ENCODE results near the gene NUAK1. TPM values are rescaled to one million over a fixed set of nuclear protein-coding genes. Genes with fewer than 3 reads are reported as not detected.
"Not testable (repeated sequence)": the region's sequence is repeated elsewhere in the genome, so short reads cannot be mapped to it uniquely, and the experiment has no call there.

The NUAK1 gene
- total RNA-seq, 1 donor from 2014 or later, result not detected

DNA sequence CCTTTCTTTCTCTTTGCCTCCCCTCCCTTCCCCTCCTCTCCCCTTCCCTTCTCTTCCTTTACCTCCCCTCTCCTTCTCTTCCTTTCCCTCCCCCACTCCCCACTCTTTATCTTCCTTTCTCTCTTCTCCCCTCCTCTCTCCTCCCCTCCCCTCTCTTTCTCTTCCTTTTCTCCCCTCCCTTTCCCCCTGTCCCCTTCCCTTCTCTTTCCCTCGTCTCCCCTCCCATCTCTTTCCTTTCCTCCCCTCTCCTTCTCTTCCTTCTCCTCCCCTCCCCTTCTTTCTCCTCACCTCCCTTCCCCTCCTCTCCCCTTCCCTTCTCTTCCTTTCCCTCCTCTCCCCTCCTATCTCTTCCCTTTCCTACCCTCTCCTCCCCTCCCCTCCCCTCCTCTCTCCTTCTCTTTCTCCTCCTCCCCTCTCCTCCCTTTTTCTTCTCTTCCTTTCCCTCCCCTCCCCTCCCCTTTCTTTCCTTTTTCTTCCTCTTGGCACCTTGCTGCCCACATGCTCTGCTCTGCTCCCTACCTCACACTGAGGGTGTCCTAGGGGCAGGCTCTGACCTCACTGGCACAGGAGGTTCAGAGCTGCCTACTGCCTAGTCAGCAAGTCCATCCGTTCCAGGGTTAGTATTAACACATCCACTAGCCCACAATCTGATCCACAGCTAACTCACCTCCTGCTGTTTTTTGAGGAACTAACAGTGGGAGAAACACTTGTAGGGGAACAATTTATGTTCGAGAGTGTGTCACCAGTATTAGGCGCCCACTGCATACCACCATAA lies 101.0 kb downstream of the NUAK1 start:
- intact Hi-C loops (cut with micrococcal nuclease), result no loop called here

- intact Hi-C loops (cut with micrococcal nuclease), result no loop called here
Observed at GRCh38 chr12:106035421-106035820, 103.3 kb downstream of the NUAK1 start.

DNA sequence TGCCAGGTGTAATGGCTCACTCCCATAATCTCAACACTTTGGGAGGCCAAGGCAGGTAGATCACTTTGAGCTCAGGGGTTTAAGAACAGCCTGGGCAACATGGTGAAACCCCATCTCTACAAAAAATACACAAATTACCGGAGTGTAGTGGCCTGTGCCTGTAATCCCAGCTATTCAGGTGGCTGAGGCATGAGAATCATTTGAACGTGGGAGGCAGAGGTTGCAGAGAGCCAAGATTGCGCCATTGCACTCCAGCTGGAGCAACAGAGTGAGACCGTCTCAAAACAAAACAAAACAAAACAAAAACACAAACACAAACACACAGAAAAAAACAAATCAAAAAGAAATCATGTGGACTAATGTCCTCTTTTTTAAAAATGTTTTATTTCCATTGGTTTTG lies 104.4 kb downstream of the NUAK1 start:
- intact Hi-C loops (cut with micrococcal nuclease), result no loop called here

- intact Hi-C loops (cut with micrococcal nuclease), result no loop called here
Observed at GRCh38 chr12:106033161-106033675, 105.5 kb downstream of the NUAK1 start.

DNA sequence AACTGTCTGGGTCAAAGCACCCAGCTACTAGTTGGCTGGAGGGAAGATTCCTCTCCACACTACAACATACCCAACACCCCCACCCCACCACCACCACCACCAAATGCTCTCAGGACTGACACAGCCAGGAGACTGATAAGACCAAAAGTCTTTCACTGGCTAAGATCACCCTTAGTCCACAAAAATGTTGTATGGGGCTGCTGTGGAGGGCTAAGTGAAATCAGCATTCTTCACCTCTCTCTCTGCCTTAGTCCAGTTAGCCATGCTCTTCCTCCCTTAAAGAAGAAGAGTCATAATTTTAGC lies 106.2 kb downstream of the NUAK1 start:
- intact Hi-C loops (cut with micrococcal nuclease), result no loop called here

DNA sequence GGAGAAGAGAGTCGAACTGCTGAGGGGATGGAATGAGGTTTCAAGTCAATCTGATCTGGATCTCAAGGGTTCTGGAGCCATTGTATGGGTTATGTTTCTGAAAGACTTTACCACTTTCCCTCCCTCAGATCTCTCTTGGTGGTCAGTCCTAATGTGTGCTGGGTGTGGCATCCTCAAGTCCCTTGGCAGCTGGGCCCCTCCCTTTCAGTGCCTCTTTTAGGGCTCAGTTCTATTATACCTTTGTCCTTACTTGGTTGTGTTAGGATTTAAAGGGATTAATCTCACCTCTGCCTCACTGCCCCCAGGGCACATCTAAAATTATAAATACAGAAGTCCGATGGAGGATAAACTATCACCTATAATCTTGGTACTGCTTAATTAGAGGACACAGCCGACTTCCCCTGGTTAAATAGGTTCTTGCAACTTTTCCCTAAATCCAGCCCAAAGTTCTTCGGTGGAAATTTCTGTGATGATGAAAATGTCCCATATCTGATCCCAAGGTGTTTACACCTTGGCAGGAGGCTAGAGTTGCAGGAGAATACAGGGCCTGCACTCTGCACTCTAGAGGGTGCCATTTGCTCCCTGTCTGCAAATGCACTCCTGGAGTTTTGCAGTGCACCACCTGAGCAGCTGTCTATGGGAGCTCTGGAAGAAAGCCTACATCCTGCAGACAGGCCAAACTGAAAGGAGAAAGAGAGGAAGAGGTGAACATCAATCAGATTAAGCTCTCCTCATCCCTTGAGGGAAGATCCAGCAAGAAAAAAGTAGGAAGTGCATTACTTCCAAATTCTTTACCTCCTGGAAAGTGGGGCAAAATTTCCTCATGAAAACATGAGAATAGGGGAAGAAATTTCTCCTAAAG lies 106.8 kb downstream of the NUAK1 start:
- intact Hi-C loops (cut with micrococcal nuclease), result no loop called here

DNA sequence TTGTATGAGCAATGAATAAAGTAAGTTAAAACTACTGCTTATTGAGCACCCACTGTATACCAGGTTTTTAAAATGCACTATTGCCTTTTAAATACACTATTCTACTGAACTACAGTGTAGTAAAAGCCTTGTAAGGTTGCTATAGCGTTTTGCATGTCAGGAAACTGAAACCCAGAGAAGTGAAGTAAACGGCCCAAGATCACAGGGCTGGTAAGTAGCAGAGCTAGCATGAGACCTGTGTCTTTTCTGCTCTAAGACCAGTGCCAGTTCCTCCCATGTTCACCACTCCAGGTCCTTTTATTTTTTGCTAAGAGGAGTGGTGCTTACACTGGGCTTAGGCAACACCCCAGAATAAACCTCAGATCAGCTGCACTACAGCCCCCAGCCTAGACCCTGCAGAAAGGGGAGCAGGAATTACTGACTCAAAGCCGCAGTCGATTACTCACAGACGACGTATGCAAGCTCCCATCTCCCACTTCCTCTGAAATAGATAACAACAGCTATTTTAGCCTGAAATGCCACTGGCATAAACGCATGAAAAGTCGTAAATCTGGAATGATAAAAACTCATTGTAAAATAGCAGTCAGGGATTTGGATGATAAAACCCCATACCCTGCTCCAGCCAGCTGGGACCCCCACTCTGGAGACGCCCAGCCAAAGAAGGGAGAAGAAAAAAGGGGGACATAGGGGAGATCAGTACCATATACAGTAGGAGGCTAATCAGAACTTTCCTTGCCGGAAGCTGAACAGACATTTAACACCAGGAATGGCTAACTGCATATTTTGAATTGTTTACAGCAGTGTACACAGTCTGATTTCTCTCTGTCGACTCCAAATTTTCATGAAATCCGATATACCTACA lies 108.3 kb downstream of the NUAK1 start:
- intact Hi-C loops (cut with micrococcal nuclease), result no loop called here

GRCh38 chr12:106029532-106029931 lies 109.2 kb downstream of the NUAK1 start:
- intact Hi-C loops (cut with micrococcal nuclease), result no loop called here

- intact Hi-C loops (cut with micrococcal nuclease), result no loop called here
Observed at GRCh38 chr12:106027911-106028310, 110.8 kb downstream of the NUAK1 start.

DNA sequence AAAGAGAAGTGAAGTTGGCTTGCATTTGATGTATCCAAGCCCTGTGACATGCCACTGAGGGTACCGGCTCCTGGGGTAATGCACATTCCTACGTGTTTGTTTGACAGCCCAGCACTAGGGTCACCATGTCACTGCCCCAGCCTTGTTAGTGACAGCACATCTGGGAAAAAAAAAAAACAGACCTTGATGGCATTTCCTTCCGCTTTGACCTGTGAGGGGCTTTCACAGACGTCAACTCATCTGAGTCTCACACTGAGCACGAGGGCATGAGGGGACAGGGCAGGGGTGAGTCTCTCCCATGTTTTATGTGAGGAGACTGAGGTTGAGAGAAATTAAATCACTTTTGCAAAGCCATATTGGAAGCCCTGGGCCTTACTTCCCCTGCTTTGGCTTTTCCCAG lies 111.5 kb downstream of the NUAK1 start:
- intact Hi-C loops (cut with micrococcal nuclease), result no loop called here

DNA sequence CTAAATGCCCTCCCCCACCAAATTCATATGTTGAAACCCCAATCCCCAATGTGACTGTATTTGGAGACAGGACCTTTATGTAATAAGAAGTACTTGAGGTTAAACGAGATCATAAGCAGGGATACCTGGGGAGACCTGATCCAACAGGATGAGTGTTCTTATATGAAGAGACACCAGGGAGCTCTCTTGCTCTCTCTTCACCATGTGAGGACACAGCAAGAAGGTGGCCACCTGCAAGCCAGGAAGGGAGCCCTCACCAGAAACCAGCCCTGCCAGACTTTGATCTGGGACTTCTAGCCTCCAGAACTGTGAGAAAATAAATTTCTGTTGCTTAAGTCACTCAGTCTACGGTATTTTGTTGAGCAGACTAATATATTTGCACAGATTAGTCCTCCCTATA lies 113.6 kb downstream of the NUAK1 start:
- intact Hi-C loops (cut with micrococcal nuclease), result no loop called here

DNA sequence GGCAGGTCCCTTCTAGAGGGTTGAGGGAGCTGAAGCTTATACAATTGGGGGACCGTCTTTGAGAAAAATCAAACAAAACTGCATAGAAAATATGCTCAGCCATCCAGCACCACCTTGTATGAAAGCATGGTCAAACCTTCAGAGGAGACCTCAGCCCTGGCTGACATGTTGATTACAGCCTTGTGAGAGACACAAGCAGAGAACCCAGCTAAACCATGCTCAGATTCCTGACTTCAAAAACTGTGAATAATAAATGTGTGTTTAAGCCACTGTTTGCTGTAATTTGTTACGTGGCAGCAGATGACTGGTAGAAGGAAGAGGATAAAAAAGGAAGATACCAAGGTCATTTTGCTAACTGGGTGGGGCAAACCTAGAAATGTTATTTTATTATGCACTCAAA lies 115.7 kb downstream of the NUAK1 start:
- intact Hi-C loops (cut with micrococcal nuclease), result no loop called here

GRCh38 chr12:106022568-106023012 lies 116.2 kb downstream of the NUAK1 start:
- intact Hi-C loops (cut with micrococcal nuclease), result no loop called here

GRCh38 chr12:106021516-106021915 lies 117.2 kb downstream of the NUAK1 start:
- intact Hi-C loops (cut with micrococcal nuclease), result no loop called here

DNA sequence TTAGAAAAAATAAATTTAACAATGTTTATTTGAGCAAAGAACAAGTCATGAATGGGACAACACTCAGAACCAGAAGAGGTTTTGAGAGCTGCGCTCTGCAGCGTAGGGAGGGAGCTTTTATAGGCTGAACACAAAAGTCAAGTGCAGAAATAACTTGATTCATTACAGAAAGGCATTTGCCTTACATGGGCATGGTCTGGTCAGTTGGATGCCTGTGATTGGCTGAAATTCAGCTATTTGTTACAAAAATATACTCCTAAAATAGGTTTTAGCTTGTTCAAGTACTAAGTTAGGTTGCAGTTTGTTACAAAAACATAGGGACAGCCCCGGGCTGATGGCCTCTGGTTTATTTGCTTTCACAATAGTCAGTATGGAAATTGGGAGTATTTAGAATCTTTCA lies 118.0 kb downstream of the NUAK1 start:
- intact Hi-C loops (cut with micrococcal nuclease), result no loop called here

DNA sequence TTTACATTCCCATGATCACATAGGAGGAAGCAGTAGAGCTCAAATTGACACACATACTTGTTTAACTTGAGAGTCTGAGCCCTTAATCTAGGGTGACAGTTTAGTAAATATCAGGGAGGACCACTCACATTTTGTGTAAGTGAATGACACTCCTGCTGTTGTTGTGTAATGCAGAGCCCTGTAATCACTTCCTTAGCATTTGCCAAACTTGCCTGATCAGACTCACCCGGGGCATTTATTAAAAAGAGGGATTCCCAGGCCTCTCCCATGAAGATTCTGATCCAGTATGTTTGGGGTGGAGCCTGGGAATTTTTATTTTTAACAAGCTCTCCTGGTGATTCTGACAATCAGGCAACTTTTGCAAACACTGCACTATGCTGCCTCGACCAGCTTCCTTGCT lies 119.6 kb downstream of the NUAK1 start:
- intact Hi-C loops (cut with micrococcal nuclease), result no loop called here

GRCh38 chr12:106018286-106018685 lies 120.5 kb downstream of the NUAK1 start:
- intact Hi-C loops (cut with micrococcal nuclease), result no loop called here

DNA sequence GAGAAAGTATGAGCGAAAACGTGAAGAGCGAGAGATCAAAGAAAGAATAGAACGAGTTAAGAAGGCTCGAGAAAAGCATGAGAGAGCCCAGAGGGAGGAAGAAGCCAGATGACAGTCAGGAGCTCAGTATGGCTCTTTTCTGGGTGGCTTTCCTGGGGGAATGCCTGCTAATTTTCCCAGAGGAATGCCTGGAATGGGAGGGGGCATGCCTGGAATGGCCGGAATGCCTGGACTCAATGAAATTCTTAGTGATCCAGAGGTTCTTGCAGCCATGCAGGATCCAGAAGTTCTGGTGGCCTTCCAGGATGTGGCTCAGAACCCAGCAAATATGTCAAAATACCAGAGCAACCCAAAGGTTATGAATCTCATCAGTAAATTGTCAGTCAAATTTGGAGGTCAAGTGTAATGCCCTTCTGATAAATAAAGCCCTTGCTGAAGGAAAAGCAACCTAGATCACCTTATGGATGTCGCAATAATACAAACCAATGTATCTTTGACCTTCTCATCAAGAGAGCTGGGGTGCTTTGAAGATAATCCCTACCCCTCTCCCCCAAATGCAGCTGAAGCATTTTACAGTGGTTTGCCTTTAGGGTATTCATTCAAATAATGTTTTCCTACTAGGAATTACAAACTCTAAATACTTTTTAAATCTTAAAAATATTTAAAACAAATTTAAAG lies 122.0 kb downstream of the NUAK1 start:
- intact Hi-C loops (cut with micrococcal nuclease), result not testable (repeated sequence)

DNA sequence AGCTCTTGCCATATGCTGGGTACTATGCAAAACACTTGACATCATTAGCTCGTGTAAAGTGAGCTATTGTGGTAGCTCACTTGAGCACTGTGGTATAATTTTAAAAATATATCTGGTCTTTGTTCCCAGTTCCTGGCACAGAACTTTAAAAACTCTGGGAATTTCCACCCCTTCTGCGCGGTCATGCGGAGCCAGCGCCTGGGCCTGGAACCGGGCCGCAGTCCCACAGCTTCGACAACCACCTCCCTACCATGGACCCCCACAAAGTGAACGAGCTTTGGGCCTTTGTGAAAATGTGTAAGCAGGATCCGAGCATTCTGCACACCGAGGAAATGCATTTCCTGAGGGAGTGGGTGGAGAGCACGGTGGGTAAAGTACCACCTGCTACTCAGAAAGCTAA lies 123.1 kb downstream of the NUAK1 start:
- intact Hi-C loops (cut with micrococcal nuclease), result no loop called here

GRCh38 chr12:106013941-106014340 lies 124.8 kb downstream of the NUAK1 start:
- intact Hi-C loops (cut with micrococcal nuclease), result no loop called here

All from T-helper 2 cell treated with Interferon-gamma antibody and Interleukin-4, amounts not matched to agents 100 ng/mL and 5 ng/mL, for 36 hours (primary cell).